HK-2 (cell line): ENCODE measurements around the gene POLR1A.

Experiments used
- DNase-seq: peaks from one replicate; pipeline ENCODE4 v3.0.0-alpha.2; 2018; ENCODE audit not compliant: unreplicated experiment

The POLR1A gene

DNA sequence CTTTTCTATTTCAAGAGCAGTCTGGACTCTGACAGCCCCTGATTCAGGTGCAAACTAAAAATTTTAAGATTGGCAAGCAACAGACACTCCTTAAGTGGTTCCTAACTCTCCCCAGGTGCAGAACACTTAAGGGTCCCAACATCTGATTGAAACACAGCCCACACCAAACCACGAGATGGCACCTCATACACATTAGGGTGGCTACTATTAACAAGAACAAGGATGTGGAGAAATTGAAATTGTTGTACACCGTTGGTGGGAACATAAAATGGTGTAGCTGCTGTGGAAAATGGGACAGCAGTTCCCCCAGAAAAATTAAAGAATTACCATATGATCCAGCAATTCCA, 82.3 kb downstream of the POLR1A start:
- no peak for DNase-seq

DNA sequence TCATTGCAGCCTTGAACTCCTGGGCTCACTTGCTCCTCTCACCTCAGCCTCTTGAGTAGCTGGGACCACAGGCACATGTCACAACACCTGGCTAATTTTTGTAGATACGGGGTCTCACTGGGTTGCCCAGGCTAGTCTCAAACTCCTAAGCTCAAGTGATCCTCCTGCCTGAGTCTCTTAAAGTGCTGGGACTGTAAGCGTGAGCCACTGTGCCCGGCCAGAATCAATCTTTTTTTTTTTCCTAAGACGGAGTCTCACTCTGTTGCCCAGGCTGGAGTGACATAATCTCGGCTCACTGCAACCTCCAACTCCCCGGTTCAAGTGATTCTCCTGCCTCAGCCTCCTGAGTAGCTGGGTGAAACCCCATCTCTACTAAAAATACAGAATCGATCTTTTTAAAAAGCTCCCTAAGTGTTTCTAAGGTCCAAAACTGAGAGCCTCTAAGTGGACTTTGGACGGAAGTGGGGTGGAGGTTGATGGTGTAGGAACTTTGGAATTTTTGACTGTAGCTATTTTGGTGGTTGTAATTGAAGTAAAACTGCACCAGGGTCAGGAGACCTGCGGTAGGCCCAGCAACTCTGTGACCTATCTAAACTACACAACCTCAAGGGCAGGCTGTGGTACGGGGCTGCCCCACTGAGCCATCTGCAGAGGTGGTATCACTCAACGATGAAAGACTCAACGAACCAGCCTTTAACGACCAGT, 82.9 kb downstream of the POLR1A start:
- no peak for DNase-seq

DNA sequence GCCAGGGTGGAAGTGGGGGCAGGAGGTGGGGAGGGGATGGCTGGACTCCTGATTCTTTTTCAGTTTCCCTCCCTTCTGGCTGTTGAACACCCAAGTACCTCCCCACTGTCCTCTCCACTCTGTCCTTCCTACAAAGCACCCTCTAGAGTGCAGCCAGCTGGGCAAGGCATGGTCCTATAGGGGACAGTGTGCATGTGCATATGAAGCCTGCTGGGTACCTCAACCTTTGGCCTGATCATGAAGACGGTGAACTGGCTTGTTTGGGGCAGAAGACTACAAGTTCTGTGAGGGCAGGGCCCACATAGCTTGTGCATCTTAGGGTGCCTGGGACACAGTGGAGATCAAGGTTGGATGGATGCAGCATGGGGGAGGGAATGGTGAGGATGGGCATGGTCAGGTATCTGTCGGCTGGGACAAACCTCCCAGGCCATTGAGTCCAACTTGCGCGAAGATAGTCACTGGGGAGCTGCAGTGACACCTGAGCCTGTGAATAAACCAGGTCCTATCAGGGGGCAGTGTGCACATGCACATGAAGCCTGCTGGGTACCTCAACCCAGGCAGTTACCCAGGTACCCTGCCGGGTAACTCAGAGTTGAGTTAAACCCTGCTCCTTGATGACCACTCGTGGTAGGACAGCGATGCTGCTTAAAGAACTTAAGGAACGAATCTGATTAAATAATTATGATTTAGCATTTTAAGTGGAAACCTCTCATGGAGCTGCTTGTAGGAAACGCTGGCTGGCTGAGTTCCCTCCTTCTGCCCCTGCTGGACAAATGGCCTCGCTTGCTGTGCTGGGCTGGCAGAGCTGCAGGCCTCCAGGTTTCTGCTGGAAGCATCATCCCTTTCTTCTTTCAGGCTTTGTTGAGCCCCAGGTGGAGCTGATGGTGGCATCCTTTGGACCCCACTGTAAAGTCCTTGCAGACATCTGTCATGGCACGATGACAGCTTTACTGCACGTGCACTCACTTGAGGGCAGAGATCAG, 84.0 kb downstream of the POLR1A start:
- DNase-seq, result no peak

DNA sequence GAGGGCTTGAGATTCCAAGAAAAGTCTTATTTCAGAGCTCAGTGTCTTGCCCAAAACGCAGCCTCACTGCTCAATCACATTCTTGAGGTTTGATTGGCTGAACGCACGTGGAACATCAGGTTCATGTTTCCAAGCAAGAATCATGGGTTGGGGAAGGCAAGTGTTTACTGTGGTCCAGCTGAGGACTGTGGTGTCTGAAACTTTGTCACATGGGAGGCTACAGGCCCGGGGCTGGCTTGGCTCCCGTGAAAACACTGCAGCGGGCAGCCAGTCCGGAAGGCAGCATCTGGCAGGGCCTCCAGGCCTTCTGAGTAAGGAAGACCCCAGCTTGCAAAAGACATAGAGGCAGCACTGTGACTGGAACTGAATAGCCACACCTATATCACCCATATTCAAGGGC, 84.7 kb downstream of the POLR1A start:
- no peak for DNase-seq

DNA sequence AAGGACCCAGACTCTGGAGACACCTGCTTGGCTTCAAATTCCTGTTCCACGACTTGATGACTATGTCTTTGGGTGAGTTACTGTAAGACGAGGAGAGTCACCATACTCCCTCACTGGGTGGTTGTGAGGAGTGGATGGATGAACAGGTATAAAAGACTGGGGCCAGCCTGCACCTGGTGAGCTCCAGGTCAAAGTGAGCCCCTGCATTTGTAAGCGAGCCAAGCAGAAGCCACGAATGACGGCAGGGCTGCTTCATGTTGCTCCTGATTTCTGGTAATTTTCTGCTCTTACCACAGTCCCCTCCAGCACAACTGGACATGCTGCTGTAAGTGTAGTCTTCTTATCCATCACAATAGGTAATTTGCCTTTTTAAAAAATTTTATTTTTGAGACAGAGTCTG, 86.6 kb downstream of the POLR1A start:
- DNase-seq, result no peak

DNA sequence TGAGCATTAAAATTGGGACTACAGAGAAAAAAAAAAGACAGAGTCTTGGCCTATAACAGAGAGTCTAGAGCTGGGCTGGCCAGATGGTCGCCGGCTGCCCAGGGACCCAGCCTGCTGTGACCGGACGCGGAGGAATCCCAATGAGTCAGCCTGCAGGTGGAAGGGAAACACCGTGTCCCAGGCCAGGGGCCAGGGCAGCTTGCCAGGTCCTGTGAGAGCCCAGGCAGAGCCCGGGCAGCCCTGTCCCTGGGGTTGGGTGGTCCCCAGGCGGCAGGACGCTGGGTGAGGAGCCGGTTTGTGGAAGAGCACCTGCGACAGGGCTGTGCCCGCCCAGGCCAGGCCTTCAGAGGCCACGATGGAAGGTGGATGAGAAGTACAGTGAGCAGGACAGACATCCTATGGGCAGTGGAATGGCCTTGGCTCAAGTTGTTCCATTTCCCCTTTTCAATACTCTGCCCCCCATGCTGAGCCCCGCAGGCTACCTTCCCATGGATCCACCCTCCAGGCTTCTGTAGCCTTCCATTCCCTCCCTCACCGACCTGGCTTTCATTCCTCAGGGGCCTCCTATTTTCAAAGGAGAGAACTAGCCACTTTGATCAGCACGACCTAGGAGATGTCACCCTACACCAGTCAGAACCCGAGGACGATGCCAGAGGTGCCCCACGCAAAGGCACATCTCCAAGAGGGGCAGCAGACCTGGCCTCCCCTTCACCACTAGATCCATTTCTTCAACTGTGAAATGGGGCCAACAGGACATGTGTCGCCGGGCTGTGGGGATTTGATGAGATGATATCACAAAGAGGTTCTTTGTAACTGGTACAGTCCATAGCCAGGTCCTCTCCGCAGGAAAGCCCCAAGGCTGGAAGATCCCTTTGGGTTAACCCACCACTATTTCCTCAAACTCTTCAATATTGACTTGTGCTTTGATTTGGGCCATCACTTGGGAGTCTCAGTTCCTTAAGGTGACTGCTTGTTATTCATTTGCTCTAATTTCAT, 87.5 kb downstream of the POLR1A start:
- peak; percentile 49 for DNase-seq

DNA sequence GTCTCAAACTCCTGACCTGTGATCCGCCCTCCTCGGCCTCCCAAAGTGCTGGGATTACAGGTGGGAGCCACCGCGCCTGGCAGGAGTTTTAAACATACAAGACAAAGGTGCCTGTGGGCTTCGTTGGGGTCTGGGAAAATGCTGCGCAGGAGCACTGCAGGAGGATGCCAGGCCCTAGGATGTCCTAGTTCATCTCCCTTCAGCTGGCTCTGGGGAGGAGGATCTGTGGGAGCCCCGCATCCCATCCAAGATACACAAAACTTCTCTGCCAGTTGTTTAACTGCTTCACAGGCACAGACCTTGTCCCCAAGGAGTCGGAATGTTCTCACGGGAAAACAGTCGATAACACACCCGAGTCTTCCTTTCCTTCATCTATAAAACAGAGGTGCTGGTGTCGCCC, 89.1 kb downstream of the POLR1A start:
- no peak for DNase-seq

DNA sequence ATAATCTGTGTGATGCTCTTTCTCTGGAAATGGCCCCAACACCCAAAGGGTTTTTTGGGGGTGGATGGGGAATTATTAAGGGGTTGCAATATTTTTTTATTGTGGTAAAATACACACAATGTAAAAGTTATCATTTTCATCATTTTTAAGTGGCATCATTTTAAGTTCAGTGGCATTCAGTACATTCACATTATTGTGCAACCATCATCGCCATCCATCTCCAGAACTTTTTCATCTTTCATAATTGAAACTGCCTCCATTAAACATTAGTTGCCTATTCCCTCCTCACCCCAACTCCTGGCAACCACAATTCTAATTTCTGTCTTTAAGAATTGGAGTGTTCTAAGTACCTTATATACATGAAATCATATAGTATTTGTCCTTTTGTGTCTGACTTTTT, 90.0 kb downstream of the POLR1A start:
- DNase-seq, result no peak

DNA sequence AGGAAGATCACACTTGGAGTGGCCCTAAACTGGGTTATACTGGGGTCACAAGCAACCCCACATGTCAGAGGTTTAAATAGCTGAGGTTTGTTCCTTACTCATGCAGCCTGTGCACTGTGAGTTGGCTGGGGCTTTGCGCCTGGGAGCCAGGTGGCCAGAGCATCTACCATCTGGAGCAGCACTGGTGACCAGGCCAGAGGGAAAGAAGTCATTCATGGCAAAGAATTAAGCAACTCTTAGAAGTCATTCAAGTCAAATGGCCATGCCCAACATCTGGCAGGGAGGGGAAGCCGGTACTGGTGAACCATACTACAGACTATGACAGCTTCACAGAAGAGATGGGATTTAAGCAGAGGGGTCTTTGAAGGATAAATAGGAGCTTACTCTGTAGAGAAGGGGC, 90.7 kb downstream of the POLR1A start:
- no peak for DNase-seq

DNA sequence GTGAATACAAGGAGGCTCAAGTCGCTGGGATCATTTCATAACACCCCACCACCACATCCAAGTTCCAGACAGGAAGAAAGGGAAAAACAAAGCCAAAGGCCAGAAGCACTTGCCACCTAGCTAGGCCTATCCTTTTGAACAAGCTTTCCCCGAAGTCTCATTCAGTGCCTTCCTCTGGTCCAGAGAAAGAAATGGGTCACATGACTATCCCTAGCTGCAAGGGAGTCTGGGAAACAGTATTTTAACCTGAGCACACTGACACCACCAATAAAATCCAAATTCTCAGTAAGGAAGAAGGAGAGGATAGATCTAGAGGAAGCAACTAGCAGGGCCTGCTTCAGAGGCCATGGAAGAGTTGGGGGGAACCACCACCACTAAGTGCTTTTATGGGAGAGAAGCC, 91.2 kb downstream of the POLR1A start:
- no peak for DNase-seq

DNA sequence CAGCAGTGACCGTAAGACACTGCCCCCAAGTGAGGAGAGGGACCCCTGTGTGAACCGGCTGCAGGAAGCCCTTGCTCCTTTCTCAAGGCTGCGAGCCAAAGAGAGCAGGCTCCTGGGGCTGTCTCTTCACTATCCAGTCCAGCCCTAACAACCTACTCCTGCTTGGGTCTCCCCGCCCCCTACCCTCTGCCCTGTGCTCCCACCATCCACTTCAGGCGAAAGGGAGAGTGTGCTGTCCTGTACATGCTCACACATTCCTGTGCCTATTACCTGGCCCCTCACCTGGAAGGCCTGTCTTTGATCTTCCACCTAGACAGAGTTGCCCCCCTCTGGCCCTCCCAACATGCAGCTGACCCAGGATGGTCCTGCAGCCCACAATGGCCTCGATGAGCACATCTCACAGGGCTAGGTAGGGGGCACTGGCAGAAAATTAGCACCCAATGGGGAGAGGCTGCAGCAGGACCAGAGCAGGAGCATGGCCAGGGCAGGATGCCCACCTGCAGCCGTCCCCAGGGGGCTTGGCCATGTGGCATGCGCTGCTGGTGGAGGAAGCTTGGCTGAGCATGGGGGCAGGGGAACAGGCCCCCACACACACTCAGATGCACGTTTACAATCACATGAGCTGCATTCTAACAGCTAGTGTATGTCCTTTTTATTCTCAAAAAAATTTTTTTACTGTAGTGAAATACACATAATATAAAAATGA, 93.5 kb downstream of the POLR1A start:
- no peak for DNase-seq

DNA sequence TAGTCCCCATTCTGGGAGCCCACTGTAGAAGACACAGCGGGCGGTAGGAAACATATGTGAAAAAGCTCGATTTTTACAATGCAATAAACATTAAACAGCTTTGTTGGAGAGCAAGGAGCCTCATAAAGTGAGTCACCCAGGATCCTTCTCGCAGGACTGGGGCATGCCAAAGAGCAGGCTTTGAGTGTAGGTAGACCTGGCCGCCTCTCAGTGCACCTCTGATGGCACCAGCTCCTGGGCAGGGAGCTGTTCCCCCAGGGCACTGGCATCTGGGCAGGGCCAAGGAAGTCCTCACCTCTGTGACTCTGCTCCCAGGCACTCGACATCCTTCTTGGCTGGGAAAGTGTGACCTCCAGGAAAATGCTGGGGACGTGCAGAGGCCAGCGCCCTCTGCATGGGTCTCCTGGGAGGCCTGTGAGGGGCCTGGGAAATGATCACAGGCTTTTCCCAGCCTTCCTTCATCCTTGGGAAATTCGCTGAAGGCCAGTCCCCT, 94.2 kb downstream of the POLR1A start:
- DNase-seq, result no peak

DNA sequence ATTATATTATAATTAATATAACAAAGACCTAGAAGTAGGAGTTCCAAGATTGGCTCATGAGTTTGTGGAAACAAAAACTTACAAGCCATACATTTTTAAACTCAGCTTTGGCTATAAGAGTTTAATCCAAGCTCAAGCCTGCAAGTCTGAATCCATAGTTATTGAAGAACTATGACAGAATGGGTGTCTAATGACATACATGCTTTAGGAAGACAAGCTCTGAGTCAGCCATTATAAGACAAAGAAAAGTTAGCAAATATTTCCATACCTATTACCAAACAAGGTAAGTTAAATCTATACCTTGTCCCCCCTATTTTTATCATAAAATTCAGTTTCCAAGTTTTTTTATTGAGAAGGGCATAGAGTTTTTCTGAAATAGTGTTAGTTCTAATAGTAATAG, 95.6 kb downstream of the POLR1A start:
- no peak for DNase-seq

DNA sequence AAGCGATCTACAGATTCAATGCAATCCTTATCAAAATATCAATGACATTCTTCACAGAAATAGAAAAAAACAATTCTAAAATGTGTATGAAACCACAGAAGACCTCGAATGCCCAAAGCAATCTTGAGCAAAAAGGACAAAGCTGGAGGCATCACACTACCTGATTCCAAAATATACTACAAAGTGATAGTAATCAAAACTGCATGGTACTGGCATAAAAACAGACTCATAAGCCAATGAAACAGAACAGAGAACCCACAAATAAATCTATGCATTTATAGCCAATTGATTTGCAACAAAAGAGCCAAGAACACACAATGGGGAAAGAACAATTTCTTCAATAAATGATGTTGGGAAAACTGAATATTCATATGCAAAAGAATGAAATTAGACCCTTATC, 99.2 kb downstream of the POLR1A start:
- DNase-seq, result no peak

DNA sequence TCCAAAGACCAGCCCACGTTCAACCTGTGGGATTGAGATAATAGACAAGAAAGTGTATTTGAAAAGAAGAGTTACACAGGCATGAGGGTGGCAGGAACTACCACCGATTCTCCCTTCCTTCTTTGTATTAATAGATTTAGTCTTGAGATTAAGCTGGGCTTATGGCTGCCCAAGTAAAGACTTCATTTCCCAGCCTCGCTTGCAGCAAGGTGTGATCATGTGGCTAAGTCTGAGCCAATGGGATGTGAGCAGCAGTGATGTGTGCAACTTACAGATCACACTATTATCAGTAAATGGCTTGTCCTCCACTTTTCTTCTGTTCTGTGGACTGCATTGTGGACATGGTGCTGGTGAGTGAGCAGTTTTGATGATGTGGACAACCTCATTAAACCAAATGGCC, 101.7 kb downstream of the POLR1A start:
- DNase-seq, result no peak

DNA sequence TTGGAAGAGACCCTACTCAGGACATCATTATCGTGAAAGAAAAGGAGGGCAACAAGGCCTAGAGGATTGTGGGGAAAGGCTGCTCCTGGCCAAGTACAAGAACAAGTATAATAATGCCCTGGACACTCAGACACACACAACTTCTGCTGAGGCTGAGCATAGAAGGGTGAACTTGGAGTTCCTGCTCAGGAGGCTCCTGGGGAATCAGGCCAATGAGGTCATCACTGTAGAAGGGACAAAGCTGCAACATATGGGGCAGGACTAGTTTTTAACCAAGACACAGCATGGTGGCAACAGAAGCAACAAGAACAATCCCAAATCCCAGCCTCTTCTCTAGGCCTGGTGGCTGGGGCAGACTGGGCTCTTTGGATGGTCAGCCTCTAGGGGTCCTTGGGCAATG, 102.6 kb downstream of the POLR1A start:
- DNase-seq, result no peak

DNA sequence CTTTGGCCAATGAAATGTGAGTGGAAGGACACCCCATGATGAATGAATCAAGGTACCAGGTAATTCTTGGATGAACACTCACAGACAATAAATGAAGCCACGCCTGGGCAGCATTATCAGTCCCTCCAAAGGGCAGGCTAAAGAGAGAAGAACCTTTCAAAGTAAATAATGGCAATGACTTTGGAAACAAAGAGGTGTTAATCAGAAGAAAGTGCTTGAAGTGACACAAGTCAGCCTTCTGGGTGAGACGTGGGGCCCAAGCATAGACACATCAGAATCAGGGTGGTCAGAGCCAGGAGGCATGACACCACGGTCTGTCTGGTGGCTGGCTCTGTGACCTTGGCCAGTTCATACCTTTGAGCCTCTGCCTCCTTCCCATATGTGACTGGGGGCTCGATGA, 103.3 kb downstream of the POLR1A start:
- no peak for DNase-seq

DNA sequence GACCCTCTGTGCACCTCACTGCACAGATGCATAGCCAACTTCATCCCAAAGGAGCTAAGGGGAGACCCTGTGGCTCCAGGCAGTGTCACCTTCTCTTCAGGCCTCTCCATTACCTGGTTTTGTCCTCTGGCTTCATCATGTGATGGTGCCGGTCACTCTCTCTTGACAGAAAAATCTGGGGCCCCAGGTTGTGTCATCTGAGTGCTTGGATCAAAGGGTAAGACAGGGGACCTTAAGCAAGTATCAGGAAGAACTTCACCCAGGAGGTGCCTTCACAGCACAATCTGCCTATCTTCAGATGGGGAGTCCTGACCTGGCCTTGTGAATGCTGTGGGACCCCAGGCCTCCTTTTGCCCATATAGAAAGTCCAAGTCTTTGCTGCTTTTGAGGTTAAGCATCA, 104.4 kb downstream of the POLR1A start:
- no peak for DNase-seq

DNA sequence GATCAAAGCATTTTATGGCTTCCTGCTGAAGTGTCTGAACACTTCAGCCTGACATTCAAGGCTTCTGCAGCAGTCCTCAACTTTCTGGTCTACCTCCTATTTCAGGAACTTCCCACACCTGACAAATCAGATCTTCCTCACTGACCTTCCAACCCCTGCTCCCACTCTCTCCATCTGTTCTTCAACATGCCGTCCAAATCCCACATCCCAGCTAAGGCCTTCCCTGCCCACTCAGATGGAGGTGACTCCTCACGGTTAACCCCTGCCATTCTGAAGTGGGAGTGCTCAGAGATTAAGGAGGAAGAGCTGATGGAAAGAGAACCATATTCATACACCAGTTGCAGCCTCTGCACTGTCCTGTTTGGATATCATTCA, 104.8 kb downstream of the POLR1A start:
- no peak for DNase-seq

DNA sequence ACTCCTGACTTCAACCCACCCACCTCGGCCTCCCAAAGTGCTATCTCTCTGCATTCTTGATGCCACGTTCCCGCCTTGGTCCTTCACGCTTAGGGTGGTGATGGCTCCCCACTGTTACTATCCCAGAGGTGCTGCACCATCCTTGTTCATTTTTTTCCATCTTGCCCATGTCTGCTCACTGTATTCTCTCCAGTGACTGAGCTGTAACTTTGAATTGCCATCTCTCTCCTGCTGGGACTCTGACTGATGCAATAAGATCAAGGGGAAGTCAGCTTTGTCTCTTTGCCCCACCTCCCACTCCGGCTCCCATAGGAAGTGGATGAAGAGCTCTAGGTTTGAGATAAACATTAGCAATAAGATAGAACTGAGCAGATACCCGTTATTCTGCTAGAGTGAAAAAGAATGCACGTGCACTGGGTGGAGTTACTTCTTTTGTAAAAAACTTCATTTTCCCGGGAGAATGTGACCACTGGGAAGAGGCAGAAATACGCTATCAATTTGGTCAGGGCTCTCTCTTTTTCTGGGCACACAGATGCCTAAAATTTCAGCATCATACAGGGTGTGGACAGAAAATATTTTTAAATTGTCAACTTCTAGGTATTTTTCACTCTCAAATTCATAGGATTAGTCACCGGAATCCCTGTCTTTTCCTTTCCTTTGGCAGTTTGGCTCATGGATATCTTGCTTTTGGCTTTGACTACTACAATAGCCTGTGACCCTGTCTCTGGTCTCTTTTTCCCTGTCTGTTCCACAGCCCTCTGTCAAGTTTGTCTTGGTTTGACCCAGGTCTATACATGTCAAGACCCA, 105.4 kb downstream of the POLR1A start:
- DNase-seq, result no peak
